Islet precursor cell (in vitro differentiated cells): ENCODE measurements around the gene PIM3.
A peak's percentile ranks its signal among the peaks of the same experiment; 100 is the strongest.

ENCODE experiments used
- DNase-seq: peaks from one replicate; pipeline ENCODE4 v3.0.0-alpha.2; 2018

PIM3 gene

DNA sequence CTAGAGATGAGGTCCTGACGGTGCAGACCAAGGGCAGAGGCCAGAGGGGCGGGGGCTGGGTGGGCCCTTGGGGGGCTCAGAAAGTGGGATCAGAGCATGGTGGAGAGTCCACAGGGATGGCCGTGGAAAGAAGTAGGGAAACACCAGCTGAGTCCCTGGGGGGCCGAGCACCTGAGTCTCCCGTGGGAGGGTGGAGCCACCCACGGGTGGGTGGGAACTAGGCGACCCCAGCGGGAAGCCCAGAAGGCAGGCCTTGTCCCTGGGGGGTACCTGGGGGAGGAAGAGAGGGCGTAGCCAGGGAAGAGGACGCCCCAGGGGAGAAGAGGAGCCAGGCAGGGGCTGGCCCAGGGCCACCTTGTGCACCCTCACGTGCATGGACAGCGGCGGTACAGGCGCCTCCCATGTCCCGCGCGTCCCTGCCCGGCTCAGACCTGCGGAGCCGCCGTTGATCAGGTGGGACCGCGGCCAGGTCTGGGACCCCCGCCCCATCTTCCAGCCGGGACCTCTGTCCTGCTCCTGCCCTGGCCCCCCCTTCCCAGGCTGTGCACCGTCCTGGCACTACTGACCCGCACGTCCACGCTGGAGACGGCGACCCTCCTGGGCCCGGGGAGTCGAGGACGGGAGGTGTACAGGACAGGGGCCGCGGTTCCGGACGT is 31.9 kb upstream of the PIM3 start:
- DNase-seq = no peak

DNA sequence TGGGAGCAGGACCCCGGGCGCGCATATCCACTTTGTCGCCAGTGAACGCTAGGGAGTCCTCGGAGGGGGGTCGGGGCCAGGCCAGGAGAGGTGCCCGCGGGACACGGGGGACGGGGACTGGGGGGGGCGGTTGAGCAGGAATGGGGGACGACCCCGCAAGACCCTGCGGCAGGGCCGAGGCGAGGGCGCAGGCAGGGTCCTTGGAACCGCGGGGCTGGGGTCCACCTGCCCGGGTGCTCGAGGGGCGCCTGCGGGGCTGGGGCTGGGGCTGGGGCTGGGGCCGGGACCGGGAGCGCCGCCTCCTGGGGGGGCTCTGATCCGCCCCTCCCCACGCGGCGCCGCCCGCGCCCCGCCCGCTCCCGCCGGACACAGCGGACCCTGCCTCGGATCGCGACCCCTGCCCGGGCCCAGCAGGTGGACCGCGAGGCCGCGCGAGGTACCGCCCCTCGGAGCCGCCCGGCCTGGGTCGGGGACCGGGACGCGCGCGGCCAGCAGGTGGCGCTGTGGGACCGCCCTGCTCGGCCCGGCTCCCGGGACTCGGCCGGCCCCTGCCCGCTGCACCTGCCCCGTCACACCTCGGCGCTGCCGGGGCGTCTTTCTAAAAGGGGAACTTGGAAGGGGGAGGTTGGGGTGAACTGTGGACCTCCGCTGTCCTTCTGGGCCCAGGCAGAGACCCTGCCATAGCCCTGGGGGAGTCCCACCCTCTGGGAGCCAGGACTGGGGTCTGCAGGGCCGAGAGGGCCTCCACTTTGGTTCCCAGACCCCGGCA is 31.2 kb upstream of the PIM3 start:
- DNase-seq = no peak

DNA sequence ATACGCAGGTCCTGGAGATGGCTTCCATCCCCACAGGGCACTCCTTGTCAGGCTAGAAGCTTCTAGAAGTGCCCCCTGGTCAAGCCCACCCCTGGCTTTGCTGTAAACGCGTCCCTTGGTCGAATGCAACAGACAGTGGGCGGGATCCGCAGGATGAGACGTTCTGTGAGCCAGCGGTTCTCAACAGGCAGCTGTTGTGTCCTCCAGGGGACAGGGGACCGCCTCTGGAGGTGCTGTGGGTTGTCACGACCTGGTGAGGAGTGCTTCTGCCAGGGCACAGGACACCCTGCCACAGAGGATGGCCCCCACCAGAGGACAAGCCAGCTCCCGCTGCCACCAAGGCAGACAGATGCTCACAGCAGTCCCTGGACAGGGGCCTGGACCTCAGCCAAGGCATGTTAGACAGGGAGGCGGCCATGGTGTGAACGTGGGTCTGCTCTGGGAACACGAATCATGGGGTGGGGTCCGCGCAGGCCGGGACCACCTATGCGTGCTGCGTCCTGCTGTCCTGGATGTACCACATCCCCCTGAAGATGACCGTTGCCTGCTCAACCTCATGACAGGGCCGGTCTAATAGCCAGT is 30.5 kb upstream of the PIM3 start:
- DNase-seq = no peak

DNA sequence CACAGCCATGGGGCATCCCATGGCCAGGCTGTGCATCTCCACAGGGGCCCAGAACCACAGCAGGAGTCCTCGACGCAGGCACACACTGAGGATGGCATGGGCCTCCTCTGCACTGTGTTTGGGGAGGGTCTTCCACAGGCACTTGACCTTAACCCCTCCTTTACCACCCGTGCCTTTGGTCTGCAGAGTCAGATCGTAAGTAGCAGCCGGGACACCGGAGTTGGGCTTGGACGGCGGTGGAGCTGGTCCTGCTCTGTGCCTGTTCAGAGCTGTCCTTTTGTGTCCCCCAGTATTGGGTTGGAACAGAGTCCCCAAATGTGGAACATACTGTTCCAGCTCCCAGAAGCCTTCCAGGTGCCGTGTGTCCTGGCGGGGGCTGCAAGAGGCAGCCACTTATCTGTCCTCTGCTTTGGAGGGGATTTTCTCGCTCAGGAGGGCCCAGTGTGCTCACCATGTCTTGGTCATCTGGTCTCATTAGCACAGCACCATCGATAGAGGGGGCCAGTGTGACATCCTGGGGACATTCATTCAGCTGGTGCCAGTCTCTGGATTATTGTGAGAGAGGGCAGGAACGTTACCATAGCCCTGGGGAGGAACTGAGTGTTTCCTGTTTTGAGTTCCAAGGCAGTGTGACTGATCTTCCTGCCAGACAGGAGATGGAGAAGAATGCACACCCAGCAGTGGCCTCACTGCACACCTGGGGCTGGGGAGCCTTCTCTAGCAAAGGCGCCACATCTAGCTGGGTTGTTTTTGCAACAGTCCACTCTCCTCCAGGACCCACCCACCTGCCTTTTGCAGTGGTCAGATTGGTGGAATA is 29.8 kb upstream of the PIM3 start:
- DNase-seq = no peak

DNA sequence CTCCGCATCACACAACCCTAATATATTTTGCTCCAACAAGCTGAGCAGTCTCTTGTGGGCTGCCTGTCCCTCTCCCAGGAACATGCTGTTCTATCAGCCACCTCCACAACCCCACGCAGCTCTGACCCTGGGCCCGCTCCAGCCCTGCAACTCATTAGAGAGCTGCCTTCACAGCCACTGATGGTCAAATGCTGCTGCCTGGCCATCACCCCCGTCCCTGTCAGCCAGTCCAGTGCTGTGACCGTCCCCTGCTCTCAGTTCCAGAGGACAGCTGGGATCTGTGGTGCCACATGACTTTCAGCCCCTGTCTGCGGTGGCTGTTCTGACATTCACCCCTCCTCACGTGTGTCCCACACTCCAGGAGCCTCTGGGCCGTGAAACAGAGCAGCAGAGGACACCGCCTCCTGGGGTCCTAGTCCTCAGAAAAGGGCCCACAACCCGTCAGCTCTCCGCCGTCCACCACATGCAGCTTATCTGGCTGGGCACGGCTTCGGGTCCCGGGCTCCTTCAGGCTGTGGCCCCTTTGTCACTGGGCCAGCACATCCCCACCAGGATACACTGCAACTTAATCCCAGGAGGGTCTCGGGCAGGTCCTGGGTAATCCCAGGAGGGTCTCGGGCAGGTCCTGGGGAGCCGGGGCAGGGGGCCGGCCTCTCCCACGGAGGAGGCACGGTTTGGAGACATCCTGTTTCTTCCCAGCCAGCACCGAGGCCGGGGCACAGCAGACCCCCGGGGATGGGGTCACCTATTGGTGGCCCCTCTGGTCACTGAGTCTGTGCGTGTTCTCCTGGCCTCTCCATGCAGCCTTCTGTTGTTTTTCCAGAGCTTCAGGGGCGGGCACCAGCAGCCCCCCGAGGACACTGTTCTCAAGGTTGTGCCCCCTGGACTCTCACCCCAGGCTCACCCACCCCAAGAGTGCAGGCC is 27.1 kb upstream of the PIM3 start:
- DNase-seq = no peak

DNA sequence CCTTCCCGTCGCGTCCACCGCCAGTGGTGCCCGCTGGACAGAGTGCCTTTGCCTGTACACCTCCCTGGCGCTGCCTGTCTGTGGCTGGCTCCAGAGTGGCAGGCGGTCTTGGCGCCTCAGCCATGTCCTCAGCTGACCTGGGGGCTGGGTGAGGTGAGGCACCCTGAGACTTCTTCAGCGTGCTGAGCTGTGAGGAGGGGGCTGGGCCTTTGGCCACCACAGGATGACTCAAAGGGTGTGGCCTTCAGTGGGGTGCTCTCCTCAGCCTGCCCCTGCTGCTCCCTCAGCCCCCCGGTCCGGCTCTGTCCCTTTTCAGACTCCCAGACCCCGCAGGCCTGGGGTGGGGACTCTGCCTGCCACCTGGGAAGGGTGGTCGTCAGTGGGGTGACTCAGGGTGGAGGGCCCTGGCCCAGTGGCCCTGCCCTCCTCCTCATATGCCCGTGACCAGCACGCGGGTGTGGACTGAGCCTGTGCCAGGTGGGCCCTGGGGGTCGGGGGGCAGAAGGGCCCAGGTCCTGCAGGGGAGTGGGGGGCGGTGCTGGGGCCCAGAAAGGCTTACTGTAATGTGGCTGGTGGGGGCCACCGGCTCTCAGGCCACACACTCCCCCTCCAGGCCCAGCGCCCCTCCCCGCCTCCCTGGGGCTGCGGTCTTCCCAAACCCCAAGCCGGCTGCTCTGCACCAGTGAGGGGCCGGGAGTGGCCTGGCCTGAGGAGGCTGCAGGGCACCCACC is 26.2 kb upstream of the PIM3 start:
- DNase-seq = no peak

DNA sequence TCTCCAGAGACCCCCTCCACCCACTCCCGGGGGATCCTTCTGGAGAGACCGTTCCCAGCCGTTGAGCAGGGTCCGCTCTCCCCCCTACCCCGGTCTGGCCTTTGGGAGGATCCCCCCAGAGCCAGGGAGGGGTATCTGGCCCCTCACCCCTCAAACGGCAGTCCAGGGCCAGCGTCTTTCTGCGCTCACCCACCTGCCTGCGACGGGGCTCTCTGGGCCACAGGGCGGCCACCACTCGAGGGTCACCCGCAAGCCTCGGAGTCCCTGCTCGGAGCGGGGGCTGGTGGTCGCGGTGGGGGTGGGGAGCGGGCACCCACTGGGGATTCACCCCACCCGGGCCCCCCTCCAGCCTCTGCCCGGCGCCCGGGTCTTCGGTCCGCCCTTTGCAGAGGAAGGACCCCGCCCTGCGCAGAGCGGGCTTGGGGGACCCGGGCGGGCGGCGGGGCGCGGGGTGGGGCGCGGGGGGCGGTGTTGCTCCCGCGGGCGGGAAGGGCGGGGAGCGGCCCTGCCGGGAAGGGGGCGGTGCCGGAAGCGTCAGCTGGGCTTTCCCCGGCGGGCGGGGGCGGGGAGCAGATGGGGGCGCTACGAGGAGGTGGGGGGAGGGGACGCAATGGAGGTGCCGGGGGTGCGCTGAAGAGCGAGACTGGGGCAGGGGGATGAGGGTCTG is 25.5 kb upstream of the PIM3 start:
- DNase-seq = no peak

DNA sequence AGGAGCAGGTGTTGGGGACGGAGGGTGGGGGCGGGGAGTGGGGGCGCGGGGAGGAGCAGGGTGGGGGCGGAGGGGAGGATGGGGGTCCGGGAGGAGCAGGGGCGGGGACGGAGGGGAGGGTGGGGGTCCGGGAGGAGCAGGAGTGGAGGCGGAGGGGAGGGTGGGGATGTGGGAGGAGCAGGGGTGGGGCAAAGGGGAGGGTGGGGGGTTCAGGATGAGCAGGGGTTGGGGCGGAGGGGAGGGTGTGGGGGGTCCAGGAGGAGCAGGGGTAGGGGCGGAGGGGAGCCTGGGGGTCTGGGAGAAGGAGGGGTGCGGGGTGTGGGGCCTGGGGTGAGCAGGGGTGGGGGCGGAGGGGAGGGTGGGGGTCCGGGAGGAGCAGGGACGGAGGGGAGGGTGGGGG is 25.0 kb upstream of the PIM3 start:
- DNase-seq = no peak

DNA sequence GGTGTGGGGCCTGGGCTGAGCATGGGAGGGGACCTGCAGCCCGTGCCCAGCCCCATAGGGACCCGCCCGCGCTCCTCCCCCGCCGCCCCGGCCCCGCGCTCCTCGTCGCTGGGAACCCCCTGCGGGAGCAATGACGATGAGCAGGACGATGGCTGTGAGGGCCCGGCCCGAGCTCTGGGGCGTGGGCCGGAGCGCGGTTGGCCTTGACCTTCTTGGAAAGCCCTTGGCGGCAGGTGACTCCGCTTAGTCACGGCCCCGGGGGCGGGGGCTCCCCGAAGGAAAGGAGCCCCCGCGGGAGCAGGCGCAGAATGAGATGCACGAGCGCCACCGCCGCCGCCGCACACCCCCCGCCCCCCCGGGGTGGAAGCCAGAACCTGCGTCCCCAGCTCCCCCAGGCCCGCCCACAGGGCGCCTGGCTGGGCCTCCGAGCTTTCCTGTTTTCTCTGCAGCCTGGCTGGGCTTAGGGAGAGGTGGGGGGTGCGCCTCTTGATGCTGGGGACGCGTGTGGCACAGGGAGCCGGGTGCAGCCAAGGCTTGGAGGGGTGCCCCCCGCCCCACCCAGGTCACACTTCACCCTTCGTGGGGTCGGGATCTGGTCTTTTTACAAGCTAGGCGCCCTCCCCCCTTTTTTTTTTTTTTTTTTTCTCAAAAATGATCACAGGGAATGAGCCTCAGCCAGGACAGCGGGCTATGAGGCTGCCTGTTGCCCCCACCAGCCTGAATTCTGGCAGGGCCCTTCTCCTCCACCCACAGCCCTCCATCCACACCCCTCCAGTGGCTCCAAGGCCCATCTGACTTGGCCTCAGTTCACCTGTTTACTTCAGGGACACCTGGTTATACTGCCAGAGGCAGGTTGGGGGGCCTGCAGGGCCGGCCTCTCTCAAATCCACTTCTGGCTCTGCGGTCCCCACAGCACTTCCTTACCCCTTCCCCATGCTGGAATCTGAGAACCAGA is 24.3 kb upstream of the PIM3 start:
- peak; percentile 79 for DNase-seq

DNA sequence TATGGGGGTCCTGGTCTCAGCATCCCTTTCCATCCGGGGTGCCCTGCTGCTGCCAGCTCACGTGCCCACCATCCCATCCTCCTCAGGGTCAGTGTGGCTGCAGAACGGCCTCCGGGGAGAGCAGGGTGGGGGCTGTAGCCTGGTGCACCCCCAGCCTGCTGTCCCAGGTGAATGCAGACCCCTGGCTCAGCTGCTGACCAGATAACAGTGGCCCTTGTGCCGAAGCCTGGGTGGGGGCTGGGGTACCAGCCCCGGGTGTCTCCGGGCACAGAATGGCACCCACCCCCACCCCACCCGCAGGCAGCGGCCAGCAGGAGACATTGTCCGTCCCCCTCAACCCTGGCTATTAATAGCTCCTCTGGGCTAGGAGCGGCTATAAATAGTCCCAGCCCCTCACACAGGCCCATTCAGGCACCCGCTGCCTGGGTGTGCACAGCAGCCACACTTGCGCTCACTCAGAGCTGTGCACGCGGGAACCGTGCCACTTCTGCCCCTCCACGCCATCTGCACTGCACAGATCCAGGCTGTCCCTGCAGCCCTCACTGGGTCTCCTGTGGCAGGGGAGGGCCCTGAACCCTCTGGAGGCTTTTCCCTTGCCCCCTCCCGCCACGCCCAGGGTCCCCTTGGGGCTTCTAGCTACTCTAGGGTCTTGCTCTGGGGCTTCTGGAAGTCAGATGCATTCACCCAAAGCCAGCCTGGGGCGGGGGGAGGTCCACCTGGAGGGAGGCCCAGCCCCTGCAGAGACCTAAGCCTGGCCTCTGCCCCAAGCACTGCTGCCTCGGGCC is 23.4 kb upstream of the PIM3 start:
- no peak for DNase-seq

DNA sequence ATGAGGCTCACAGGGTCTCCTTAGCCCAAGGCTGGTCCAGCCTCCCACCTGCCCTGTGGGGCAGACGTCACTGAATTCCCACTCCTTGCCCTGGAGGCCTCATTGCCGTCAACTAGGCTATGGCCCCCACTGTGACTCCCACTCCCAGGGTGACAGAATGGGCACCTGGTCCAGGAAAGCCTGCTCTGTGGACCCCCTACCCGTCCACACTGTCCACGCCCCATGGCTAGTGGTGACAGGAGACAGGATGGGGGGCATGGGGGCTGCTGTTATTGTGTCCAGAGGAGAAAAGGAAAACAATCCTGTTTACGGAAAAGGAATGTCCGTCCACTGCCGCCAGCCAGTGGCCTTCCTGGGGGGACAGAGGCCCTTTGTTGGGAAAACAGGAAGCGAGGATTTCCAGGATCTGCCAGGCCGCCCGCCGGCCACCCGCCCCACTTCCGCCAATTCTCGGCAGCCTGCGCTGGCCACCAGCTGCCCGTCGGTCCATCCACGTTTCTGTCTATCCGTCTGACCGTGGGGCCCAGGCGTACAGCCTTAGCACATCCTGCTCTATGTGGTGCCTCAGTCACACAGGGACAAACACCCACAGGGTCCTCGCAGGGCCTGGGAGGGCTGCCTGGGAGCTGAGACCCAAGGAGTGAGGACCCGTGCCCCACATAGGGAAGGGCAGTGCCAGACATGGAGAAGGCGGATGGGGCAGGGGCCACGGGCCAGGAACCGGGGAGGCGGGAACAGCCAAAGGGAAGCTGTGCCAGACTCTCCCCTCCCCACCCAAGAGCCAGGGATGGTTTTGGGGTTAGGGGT is 22.6 kb upstream of the PIM3 start:
- DNase-seq = no peak

DNA sequence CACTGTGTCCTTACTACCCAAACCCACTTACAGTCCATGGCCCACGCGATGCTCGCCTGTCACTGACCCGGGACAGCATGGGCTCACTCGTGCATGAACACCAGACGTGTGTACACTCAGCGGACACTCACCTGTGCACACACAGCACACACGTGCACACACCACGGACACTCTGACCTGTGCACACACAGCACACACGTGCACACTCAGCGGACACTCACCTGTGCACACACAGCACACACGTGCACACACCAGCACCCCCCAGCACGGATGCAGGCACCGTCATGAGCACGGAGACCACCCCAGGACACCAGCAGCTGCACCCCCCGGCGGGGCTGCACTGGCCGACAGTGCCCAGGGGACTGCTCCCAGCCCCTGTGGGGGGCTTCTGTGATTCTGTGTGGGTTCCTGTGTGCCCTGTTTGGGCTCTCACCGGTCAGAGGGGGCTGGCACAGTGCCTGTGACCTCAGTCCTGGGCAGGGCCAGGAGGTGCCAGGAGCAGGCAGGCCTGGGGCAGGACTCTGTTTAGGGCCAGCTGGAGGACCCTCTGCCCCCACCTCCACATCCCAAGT is 21.9 kb upstream of the PIM3 start:
- no peak for DNase-seq

DNA sequence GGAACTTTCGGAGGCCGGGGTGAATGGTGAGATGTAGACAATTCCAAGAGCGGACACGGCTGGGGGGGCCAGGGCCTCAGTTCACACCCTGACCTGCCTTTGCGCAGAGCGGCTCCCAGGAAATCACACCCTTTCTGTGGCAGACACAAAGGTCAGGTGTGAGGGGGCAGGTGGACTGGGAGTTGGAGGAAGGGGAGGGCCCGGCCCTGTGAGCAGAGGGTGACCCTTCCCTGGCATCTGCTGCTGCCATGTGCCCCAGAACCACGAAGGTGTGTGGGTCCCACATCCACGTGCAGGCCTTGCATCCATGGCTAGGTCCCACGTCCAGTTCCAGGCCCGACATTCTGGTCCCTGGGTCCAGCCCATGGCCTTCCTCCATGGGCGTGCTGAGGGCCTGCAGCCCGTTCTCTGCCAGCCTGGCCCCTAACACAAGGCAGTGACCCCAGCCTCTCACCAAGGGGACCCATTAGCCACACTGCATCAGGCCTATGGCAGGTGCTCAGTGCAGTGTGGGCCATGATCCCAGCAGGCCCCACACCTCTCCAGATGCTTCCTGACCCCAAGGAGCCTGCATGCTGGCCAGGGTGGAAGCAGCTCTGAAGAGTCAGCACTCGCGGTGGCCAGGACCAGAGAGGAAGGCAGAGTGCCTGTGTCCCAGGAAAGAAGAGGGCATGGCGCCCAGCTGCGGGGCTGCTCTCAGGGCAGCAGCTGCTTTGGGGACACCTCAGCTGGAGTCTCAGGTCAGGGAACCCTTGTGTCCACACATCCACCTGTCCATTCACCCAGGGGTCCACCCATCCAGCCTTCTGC is 18.9 kb upstream of the PIM3 start:
- no peak for DNase-seq

DNA sequence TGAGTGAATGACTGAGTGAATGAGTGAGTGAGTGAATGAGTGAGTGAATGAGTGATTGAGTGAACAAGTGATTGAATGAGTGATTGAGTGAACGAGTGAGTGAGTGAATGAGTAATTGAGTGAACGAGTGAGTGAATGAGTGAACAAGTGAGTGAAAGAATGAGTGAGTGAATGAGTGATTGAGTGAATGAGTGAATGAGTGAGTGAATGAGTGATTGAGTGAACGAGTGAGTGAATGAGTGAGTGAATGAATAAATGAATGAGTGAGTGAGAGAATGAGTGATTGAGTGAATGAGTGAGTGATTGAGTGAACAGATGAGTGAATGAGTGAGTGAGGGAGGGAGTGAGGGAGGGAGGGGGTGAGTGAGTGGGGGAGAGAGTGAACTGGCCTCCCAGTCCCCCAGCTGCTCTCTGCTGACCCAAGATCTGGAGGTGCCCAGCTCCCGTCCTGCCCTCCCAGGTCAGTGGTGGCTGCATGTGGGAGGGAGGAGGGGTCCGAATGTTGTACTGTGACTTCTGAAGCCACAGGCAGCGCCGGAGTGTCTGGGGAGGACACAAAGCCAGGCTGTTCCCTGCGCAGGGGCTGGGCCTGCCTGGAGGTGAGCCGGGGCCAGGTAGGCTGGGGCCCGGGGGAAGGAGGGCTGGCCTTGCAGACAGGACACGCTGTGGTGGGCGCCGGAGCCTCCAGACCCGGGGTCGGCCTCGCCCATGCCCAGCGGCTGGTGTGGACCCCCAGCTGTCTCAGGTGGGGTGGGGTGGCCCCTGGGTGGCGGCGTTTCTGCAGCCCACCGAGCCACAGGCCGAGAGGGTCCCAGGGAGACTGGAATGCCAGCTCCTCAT is 17.8 kb upstream of the PIM3 start:
- DNase-seq = no peak

DNA sequence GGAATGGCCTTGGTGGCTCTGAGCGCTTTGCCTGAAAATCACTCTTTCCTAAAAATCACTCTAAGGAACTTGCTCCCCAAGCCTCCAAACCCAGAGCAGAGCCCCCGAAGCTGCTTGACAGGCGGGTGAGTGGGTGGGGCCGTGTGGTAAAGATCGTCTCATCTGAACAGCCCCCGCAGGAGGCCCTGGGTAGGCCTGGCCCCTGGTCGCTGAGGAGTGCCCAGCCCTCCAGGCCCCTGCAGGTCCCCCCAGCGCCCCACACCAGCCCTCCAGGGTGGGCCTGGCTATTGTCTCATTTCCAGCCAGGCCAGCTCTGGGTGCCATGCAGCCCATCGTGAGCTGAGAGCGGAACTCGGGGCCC is 17.2 kb upstream of the PIM3 start:
- DNase-seq = no peak
